Activated CD4-positive, CD25-positive, alpha-beta regulatory T cell treated with anti-CD3 and anti-CD28 coated beads, Interleukin-2, amount 50 U/mL, for 16 hours (primary cell): ENCODE results near the gene RBM14.
"Not testable (repeated sequence)": the region's sequence is repeated elsewhere in the genome, so short reads cannot be mapped to it uniquely, and the experiment has no call there.

Experiments
- DNase-seq: peaks from one replicate; pipeline ENCODE4 v3.0.0-alpha.2; 2020; ENCODE audit warnings: low read depth, low spot score

Gene RBM14

DNA sequence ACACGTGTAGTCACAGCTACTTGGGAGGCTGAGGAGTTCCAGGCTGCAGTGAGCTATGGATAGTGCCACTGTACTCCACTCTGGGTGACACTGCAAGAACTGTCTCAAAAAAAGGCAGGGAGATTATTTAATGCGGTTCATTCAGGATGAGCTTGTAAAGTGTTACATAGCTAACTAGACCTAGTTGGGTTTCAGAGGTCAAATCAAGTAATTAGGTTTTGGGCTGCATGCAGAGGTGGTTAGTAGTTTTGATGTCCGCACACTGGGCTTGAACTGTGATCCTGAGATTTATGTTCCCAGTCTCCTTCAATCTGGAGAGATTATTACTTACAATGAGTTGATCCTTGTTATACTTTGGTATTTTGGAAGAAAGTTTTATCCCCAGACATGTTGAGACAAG is 20.0 kb downstream of the RBM14 start:
- DNase-seq = no peak

DNA sequence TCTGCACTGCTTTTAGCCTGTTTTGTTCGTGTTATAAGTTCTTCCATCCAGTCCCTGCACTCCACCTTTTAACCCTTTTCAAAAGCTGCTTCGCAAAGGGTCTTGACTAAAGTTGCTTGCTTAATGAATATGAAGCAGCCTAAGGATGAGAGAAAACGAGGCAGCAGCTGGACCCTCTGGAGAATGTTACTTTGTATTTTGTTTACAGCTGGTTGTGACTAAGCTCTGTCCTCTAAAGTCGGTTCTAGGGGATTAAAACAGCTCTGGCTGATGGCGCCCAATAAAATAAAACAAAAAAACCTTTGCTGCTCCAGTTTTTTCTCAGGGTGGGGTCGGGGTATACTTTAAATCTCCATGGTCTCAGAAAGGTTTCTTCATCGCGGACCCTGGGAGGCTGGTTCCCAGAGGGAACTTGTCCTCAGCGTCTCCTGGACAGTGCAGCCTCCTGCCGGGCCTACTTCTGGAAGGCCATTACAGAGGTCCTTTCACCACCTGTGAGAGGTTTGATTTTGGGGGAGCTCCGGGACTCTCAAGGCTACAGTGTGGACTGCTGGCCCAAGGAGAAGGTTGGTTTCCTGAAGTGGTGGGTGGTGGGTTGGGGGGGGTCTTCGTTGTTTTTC is 21.2 kb downstream of the RBM14 start:
- no peak for DNase-seq

DNA sequence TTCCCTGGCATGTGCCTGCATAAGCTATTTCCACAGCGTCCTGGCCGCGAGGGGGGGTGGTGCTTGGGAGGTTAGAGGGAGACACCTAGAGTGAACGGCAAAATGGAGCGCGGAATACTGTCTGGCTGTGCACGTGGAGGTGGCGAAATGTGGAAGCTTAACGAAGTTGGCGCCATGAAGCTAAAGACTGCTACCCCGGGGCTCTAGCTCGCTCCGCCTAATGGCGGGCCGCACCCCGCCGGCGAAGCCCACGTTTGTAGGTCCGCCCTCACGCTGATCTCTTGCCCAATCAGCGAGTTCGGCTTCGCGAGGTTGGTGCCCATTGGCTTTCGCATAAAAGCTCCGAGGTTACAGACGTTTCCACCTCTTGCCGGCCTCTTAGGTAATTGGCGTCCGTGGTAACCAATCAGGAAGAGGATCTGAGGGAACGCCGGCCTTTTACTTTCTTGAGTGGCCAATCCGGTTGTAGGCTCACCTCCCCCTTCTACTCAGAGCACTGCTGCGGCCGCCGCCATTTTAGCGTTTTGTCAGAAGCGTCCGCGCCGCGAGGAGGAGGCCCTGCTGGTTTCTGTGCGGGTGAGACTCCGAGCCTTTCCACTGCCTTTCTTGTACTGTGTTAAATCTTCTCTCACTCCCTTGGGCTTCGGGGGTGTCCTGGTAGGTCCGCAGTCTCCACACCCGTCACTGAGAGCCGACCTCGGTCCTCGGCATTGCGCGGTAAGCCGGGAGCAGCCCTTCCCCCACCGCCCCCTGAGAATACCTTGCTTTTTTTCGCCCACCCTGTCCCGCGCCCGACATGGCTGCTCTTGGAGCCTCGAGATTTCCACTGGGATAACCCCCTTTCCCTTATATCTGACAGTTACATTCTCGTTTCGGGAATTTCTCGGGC is 22.0 kb downstream of the RBM14 start, which contains the start of gene RBM4:
Gene RBM4, plus strand, starts transcription at position 527 of the 889 bp plus-strand sequence. CDS start 1,009 bp downstream, outside the sequence.
- DNase-seq = peak; percentile 94

DNA sequence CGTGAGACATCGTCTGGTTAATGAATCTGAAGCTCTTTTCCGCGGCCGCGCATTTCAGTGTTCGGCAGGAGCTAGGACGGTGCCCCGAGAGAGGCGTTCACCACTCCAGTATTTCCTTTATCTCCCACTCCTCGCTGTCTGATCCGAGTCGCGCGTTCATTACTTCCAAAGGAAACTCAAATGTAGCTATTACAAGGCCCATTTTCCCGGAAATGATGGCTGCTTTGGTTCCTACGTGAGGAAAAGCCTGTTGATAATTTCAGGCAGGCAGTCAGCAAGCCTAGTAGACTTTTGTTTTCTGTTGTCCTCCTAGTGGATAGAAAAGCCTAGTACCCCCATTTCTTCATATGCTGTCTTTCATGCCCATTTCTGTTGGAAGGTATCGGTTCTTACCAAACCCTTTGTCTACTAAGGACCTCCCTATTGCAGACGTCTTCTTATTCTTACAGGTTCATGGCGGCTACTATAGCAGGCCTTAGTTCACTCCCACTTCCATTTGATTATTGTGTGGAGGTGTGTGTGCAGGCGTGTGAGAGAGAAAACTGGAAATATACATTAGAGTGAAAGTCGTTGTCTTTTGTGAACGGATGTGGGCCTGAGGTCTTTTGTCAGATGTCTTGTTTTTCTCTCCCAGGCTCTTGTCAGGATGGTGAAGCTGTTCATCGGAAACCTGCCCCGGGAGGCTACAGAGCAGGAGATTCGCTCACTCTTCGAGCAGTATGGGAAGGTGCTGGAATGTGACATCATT is 22.8 kb downstream of the RBM14 start:
- no peak for DNase-seq

DNA sequence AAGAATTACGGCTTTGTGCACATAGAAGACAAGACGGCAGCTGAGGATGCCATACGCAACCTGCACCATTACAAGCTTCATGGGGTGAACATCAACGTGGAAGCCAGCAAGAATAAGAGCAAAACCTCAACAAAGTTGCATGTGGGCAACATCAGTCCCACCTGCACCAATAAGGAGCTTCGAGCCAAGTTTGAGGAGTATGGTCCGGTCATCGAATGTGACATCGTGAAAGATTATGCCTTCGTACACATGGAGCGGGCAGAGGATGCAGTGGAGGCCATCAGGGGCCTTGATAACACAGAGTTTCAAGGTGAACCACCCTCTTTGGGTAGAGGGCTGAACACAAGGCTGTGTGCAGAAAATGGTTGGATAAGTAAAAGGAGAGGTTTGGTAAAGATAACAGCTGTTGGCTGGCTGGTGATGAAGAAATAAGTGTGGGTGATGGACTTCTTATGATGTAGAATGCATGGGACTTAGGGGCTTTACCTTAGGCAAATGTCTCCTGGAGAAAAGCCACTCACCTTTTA is 23.4 kb downstream of the RBM14 start:
- DNase-seq = not testable (repeated sequence)

DNA sequence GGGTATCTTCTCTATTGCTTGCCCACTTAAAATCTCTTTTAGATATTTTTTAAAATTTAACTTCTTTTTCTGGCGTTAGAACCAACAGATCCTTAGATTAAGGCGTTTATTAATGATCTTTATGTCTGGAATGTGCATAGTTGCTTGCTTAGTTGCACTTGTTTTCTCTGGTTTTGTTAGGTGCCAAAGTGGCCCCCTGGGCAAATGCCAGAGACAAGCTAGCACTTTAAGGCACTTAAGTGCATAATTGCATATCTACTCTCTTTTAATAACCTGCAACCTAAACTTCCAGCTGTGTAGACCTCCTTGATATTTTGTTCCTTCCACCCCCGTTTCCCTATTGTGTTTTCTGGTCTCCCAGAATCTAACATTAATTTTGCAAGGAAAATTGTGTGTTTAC is 25.4 kb downstream of the RBM14 start:
- DNase-seq = no peak

DNA sequence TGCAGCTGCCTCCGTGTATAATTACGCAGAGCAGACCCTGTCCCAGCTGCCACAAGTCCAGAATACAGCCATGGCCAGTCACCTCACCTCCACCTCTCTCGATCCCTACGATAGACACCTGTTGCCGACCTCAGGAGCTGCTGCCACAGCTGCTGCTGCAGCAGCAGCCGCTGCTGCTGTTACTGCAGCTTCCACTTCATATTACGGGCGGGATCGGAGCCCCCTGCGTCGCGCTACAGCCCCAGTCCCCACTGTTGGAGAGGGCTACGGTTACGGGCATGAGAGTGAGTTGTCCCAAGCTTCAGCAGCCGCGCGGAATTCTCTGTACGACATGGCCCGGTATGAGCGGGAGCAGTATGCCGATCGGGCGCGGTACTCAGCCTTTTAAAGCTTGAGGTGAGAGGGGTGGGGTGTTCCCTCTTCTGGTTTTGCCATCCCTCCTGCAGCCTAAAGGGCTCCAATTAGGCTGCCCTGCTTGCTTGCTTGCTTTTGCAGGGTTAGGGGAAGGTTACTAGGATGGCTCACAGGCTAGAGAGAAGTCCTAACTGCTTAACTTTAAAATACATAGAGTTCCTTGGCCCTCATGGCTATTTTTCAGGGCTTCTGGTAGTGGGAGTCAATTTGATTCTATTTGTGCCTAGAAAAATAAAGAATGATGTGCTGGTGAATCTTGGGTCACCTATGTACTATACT is 27.5 kb downstream of the RBM14 start:
- no peak for DNase-seq

DNA sequence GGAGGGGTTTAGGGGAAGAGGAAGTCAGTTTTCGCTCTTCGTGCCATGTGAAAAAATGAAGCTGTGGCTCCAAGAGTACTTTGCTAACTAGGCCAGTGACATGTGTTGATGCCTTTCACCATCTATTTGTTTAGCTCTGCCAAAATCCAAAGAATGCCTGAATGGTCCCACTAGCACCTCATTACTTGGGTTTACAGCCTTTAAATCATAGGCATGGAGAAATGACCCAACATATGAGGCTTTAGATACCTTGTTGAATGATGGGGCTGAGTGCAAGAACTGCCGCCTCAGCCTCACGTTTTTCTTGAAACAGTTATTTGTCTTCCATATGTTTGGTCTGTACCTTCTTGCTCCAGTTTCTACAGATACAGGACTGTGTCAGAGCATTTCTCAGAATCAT is 30.4 kb downstream of the RBM14 start:
- no peak for DNase-seq

DNA sequence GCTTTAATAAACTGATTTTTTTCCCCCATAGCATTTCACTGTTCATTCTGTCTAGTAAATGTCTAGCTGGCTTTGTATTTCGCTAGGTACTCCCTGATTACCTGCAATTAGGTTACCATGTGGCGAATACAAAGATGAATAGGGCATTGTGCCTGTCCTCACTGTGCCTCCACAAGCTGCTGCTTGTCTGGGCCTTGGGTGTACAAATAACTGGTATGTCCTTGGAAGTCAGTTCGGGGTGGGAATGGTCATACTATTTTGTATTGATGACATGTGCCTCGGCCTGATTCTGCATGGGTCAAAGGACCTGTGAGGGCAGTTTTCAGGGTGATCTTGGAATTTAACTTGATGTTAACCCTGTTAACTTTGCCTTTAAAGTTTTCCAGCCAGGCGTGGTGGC is 33.5 kb downstream of the RBM14 start:
- no peak for DNase-seq

DNA sequence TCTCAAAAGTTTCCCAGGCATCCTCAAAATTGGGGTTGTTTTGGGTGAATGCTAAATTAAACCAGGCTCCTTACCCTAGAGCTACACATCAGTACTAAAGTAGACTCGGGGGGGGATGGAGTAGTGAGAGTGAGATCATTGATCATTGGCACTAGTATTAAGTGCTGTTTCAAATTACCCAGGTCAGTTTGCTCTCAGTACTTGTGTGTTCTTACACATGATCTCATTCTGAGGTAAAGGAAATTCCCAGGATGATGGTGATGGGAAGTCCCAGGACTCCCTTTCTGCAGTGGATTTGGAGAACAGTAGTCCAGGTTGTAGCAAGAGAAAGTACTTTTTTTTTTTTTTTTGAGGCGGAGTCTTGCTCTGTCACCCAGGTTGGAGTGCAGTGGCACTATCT is 34.6 kb downstream of the RBM14 start:
- DNase-seq = no peak

DNA sequence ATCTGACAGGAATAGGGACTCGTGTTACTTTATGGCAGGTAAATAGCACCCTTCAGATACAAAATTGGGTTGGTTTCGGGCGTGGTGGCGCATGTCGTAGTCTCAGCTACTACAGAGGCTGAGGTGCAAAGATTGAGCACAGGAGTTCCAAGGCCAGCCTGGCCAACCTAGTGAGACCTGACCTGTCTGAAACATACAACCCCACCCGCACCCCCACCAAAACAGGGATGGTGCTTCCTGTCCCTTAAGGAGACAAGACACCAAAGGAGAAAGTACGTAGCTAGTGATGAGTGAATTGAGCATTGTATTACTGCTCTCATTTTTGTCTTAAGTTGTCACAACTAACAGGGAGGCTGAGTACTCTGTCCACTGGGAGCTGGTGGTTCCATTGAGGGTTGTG is 36.2 kb downstream of the RBM14 start:
- no peak for DNase-seq

DNA sequence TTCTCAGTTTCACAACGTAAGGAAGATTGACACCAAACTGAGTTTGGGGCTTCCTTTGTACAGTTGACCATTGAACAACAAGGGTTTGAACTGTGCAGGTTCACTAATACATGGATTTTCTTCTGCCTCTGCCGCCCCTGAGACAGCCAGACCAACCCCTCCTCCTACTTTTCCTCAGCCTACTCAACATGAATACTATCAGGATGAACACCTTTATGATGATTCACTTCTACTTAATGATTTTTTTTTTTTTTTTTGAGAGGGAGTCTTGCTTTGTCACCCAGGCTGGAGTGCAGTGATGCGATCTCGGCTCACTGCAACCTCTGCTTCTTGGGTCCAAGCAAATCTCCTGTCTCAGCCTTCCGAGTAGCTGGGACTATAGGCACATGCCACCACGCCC is 36.7 kb downstream of the RBM14 start:
- DNase-seq = no peak

DNA sequence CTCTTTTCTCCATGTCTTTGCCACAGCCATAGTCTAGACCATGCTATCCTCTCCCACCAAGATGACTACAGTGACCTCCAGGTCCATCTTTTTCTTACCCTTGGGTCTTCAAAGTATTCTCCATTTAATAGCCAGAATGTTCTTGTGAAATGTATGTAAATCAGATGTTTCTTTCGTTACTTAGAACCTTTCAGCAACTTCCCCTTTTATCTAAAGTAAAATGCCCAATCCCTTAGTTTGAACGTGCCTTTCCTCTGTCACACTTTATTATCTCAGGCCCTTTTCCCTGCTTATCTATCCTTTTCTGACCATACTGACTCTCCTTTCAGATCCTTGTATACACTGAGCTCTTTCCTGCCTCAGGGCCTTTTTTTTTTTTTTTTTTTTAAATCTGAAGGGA is 43.3 kb downstream of the RBM14 start:
- DNase-seq = no peak

DNA sequence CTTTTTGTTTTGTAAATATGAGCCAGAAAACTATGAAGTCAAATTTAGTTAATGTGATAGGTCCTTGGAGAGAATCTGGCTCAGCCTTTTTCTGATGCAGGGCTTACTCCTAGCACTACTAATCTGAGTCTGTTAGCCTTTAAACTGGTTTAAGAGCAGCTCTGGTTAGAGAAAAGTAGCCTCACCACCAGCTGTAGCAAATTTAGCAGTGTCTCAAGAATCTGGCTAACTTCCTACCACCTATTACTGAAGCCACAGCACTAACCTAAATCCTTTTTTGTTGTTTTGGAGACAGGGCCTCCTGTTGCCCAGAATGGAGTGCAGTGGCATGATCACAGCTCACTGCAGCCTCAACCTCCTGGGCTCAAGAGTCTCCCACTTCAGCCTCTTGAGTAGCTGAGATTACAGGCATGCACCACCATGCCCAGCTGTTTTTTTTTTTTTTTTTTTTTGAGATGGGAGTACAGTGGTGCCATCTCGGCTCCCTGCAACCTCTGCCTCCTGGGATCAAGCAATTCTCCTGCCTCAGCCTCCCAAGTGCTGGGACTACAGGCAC is 47.4 kb downstream of the RBM14 start:
- no peak for DNase-seq

DNA sequence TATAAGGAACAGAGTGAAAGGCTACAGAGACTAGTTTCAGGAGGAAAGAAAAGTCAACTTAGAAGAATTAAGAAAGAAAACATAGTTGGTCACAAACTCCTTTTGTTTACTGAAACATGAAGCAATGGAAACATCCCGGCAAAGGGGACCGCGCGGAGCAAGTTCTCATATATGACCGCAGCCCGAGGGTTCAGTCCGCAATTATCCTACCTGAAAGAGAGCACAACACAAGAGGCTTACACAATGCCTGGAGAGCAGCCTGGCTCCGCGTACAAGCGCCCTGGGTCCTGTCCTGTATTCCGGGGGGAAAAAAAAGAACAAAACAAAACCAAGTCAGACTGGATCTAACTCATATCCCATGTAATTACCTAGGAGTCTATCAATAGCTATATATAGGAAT is 48.9 kb downstream of the RBM14 start:
- DNase-seq = no peak

DNA sequence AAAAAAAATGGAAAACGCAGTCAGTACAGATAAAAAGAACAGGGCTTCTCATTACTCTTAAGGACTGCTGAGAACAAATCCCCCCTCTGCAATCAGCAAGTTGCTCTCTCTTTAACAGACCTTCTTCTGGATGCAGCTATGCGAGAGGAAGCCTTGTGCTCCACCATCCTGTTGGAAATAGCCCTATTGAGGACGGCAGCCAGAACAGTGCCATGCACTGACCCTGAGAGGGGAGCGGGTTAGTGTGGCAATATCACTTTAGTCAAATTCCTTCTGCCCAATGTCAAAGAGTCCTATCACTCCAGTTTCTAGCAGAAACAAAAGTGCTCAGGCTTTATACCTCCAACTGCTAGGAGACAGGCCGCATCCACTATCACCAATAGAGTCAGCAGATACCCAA is 54.4 kb downstream of the RBM14 start:
- no peak for DNase-seq

DNA sequence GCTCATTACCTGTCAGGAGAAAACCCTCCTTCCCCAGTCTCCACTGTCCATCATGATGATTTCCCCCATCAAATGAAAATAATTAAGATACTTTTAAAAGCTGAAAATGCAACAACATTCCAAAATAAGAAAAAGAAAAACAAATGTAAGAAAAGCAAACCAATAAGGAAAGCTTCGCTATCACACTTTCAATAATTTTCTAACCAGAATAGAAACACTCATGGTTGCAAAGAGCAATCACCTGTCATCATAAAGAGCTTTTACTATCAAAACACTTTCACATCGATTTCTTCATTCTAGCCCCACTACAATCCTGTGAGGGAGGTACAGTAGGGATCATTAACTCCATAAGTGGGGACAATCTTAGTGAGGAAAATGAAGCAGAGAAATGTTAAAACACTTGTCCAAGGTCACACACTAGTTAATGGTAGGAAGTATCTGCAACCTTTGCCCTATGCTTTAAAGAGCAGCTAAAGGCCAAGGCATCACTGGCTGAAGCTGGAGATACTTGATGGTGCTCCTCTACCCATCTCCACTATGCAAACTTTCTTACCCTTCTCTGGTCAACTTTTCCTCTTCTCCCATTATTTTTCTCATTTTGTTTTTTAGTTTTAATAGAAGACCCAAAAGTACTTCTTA is 58.7 kb downstream of the RBM14 start:
- no peak for DNase-seq

DNA sequence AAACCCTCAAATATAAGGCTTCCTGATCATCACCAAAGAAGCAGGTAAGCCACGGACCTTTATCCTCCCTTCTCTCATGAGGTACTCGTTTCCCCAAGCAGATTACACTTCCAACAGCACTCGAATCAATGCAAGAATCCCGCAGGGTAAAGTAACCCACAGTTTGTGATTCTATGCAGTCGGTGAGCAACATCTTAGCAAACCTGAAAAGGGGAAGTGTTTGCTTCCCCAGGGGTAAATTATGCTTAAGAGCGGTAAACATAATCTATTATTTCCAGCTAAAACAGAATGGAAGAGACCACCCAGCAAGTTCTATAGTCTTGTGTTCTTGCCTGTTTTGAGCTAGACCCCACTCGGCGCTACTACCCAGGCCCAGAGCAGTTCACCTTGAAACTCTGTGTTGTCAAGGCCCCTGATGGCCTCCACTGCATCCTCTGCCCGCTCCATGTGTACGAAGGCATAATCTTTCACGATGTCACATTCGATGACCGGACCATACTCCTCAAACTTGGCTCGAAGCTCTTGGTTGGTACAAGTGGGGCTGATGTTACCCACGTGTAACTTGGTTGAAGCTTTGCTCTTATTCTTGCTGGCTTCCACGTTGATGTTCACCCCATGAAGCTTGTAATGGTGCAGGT is 60.0 kb downstream of the RBM14 start:
- no peak for DNase-seq
